Measurements from ENCODE around the gene PHLDA1. TPM values are rescaled to one million over a fixed set of nuclear protein-coding genes. Genes with fewer than 3 reads are reported as not detected.
A peak's percentile ranks its signal among the peaks of the same experiment; 100 is the strongest.

Gene PHLDA1
- total RNA-seq, 1 donor from 2014 or later, result 169 TPM

DNA sequence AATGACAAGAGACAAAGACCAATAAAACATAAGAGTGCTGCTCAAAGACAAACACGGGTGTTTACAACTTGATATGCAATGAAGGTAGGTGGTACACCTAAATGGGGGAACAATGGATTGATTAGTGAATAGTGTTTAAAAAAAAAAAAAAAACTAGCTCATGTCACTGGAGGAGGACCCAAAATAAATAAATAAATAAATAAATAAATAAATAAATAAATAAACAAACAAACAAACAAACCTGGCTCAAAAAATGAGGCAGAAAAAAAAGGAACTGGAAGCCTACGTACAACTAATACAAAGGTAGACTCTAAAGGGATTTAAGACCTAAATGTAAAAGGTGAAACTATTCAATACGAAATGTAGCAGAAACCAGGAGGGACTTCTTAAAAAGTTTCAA lies 34.3 kb upstream of the PHLDA1 start:
- DNase-seq, result no peak
- no peak overlapping the region for H3K4me3 Mint-ChIP-seq (ENCODE audit: unreplicated experiment)
- peaks cover 14% of the 10 kb centered on the region for H3K36me3 Mint-ChIP-seq (ENCODE audit: unreplicated experiment)
- H3K27me3 Mint-ChIP-seq (ENCODE audit: unreplicated experiment), result no peaks in the 10 kb centered on the region
- no peak for TF ChIP-seq CTCF (IDR thresholded peaks at IDR 0.05; ENCODE audit: partially characterized antibody, unreplicated experiment)
- H3K4me1 Mint-ChIP-seq (ENCODE audit: low read depth, unreplicated experiment), result peaks cover 8% of the 10 kb centered on the region
- H3K9me3 Mint-ChIP-seq (ENCODE audit: unreplicated experiment), result no peaks in the 10 kb centered on the region
- H3K27ac Mint-ChIP-seq (ENCODE audit: unreplicated experiment), result peak overlapping the region; percentile 57

DNA sequence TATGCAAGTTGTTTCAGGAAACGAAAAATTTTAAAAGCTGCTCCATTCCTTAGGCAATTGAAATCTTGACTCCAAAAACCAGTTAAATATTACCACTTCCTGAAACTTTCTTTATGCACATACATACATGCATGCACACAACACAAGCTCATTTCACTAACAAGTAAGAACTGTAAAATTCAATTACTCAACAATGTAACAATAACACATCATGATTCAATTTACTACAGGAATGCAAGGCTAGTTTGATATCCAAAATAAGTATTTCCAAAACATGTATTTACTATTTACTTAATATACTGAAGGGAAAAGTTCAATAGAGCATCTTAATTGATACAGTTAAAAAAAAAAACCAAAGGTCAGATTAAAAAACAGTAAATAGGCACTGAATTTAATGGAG lies 33.3 kb upstream of the PHLDA1 start:
- no peak overlapping the region for H3K27ac Mint-ChIP-seq (ENCODE audit: unreplicated experiment)

GRCh38 chr12:76060111-76060510 lies 28.5 kb upstream of the PHLDA1 start:
- TF ChIP-seq CTCF (IDR thresholded peaks at IDR 0.05; ENCODE audit: partially characterized antibody, unreplicated experiment), result no peak
- Mint-ChIP-seq H3K9me3 (ENCODE audit: unreplicated experiment) (peaks cover 4% of the 10 kb centered on the region), H3K27ac (ENCODE audit: unreplicated experiment) (no peak overlapping the region), H3K36me3 (ENCODE audit: unreplicated experiment) (peaks cover 5% of the 10 kb centered on the region), H3K4me3 (ENCODE audit: unreplicated experiment) (no peak overlapping the region), H3K27me3 (ENCODE audit: unreplicated experiment) (no peaks in the 10 kb centered on the region), H3K4me1 (ENCODE audit: low read depth, unreplicated experiment) (peaks cover 7% of the 10 kb centered on the region)
- DNase-seq, result no peak

More for the DNA sequence above, 33.3 kb upstream of the PHLDA1 start:
- DNase-seq, result no peak
- TF ChIP-seq CTCF (IDR thresholded peaks at IDR 0.05; ENCODE audit: partially characterized antibody, unreplicated experiment), result no peak
- H3K27me3 Mint-ChIP-seq (ENCODE audit: unreplicated experiment), result no peaks in the 10 kb centered on the region
- peaks cover 14% of the 10 kb centered on the region for H3K36me3 Mint-ChIP-seq (ENCODE audit: unreplicated experiment)
- H3K4me1 Mint-ChIP-seq (ENCODE audit: low read depth, unreplicated experiment), result peaks cover 8% of the 10 kb centered on the region
- H3K9me3 Mint-ChIP-seq (ENCODE audit: unreplicated experiment), result no peaks in the 10 kb centered on the region
- H3K4me3 Mint-ChIP-seq (ENCODE audit: unreplicated experiment), result no peak overlapping the region

- peaks cover 5% of the 10 kb centered on the region for H3K9me3 Mint-ChIP-seq (ENCODE audit: unreplicated experiment)
- no peak overlapping the region for H3K4me3 Mint-ChIP-seq (ENCODE audit: unreplicated experiment)
- no peaks in the 10 kb centered on the region for H3K27me3 Mint-ChIP-seq (ENCODE audit: unreplicated experiment)
- peak overlapping the region; percentile 60 for H3K27ac Mint-ChIP-seq (ENCODE audit: unreplicated experiment)
- DNase-seq, result no peak
- H3K36me3 Mint-ChIP-seq (ENCODE audit: unreplicated experiment), result no peaks in the 10 kb centered on the region
- peaks cover 5% of the 10 kb centered on the region for H3K4me1 Mint-ChIP-seq (ENCODE audit: low read depth, unreplicated experiment)
- no peak for TF ChIP-seq CTCF (IDR thresholded peaks at IDR 0.05; ENCODE audit: partially characterized antibody, unreplicated experiment)
Observed at GRCh38 chr12:76057326-76057725, 25.8 kb upstream of the PHLDA1 start.

- Mint-ChIP-seq H3K9me3 (ENCODE audit: unreplicated experiment) (peaks cover 5% of the 10 kb centered on the region), H3K4me1 (ENCODE audit: low read depth, unreplicated experiment) (no peaks in the 10 kb centered on the region), H3K27me3 (ENCODE audit: unreplicated experiment) (no peaks in the 10 kb centered on the region), H3K36me3 (ENCODE audit: unreplicated experiment) (no peaks in the 10 kb centered on the region), H3K27ac (ENCODE audit: unreplicated experiment) (no peak overlapping the region), H3K4me3 (ENCODE audit: unreplicated experiment) (no peak overlapping the region)
- no peak for DNase-seq
- peak; percentile 10 for TF ChIP-seq CTCF (IDR thresholded peaks at IDR 0.05; ENCODE audit: partially characterized antibody, unreplicated experiment)
Observed at GRCh38 chr12:76055393-76055792, 23.8 kb upstream of the PHLDA1 start.
